Tibial artery (tissue), 4 donors: ENCODE data around the gene GNAT2.

Experiments used
- DNase-seq, 2 donors: peaks; one replicate each; pipeline ENCODE4 v3.0.0-alpha.2; 2019
- H3K27ac ChIP-seq, 2 donors: fragments of 200-600 bp; sonication (generic) in 1 of 2; 1 replicate in 1 of 2; 2 replicates in 1 of 2; pipeline ENCODE4 v1.5.1; 2018 to 2019; ENCODE audit warnings: mild to moderate bottlenecking in 1 of 2
- H3K27me3 ChIP-seq, 2 donors: fragments of 200-600 bp; sonication (generic) in 1 of 2; one replicate each; pipeline versions ENCODE4 v1.5.1 to v1.6.0; 2016 to 2019
- H3K36me3 ChIP-seq, 3 donors: fragments of 200-600 bp; sonication (generic) in 2 of 3; one replicate each; pipeline ENCODE4 v1.5.1; 2016 to 2019; ENCODE audit warnings: mild to moderate bottlenecking in 2 of 3
- H3K4me1 ChIP-seq, 4 donors: fragments of 200-600 bp; sonication (generic) in 2 of 4; 1 replicate in 3 of 4; 2 replicates in 1 of 4; pipeline ENCODE4 v1.5.1; 2016 to 2019
- H3K4me3 ChIP-seq, 2 donors: fragments of 200-600 bp; sonication (generic) in 1 of 2; 1 replicate in 1 of 2; 2 replicates in 1 of 2; pipeline ENCODE4 v1.5.1; 2018 to 2019; ENCODE audit warnings: mild to moderate bottlenecking in 2 of 2
- H3K9me3 ChIP-seq, 3 donors: fragments of 200-600 bp; sonication (generic) in 1 of 3; one replicate each; pipeline ENCODE4 v1.5.1; 2016 to 2019
- CTCF ChIP-seq, 2 experiments: fragments of 200-600 bp in 1 of 2; fragments of 450-650 bp in 1 of 2; IDR thresholded peaks; one replicate each; pipeline ENCODE4 v1.5.1; 2017 to 2019; ENCODE audit warnings: antibody characterized with exemption in 2 of 2, mild to moderate bottlenecking in 1 of 2, moderate library complexity in 1 of 2
- intact Hi-C: fragments of 100-400 bp; cut with DNase I; formaldehyde crosslinking; loops from one replicate; pipeline ENCODE4 v1.15.0; 2023; ENCODE audit warnings: low total_unique reads

GNAT2 gene

GRCh38 chr1:109622895-109623294 lies 3.5 kb upstream of the GNAT2 start:
- H3K4me1 ChIP-seq = peaks cover 0 to 55% (median 40%) of the 10 kb centered on the region in 4 donors
- peaks cover 5 to 26% (median 19%) of the 10 kb centered on the region in 3 donors for H3K36me3 ChIP-seq
- no peak for TF ChIP-seq CTCF (IDR thresholded peaks at IDR 0.05)
- peak overlapping the region; percentile 13 to 62 for H3K27ac ChIP-seq
- no peaks in the 10 kb centered on the region for H3K9me3 ChIP-seq
- DNase-seq = no peak
- no peak overlapping the region for H3K4me3 ChIP-seq
- H3K27me3 ChIP-seq = no peaks in the 10 kb centered on the region
- intact Hi-C loops = no loop called here

GRCh38 chr1:109622137-109622892 lies 2.9 kb upstream of the GNAT2 start:
- TF ChIP-seq CTCF (IDR thresholded peaks at IDR 0.05) = no peak
- Histone ChIP-seq H3K27me3 (no peaks in the 10 kb centered on the region), H3K36me3 (peaks cover 0 to 20% (median 13%) of the 10 kb centered on the region in 3 donors), H3K27ac (peak overlapping the region in 1 of 2 donors; percentile 91), H3K4me3 (no peak overlapping the region), H3K9me3 (no peaks in the 10 kb centered on the region), H3K4me1 (peaks cover 0 to 55% (median 40%) of the 10 kb centered on the region in 4 donors)
- DNase-seq = peak in 1 of 2 donors; percentile 49
- intact Hi-C loops = no loop called here

- Histone ChIP-seq H3K36me3 (peaks cover 0 to 13% (median 5%) of the 10 kb centered on the region in 3 donors), H3K9me3 (no peaks in the 10 kb centered on the region), H3K4me1 (peaks cover 0 to 55% (median 40%) of the 10 kb centered on the region in 4 donors), H3K4me3 (peak overlapping the region; percentile 68 to 73), H3K27me3 (no peaks in the 10 kb centered on the region), H3K27ac (peak overlapping the region; percentile 80 to 91)
- DNase-seq = no peak
- intact Hi-C loops = no loop called here
- TF ChIP-seq CTCF (IDR thresholded peaks at IDR 0.05) = no peak
These were observed 2.1 kb upstream of the GNAT2 start for GRCh38 chr1:109621379-109622136.

GRCh38 chr1:109620841-109621286 lies 1.4 kb upstream of the GNAT2 start:
- H3K9me3 ChIP-seq = no peaks in the 10 kb centered on the region
- H3K27ac ChIP-seq = peak overlapping the region; percentile 80 to 91
- H3K27me3 ChIP-seq = no peaks in the 10 kb centered on the region
- TF ChIP-seq CTCF (IDR thresholded peaks at IDR 0.05) = no peak
- H3K4me3 ChIP-seq = peak overlapping the region; percentile 68 to 73
- peaks cover 0 to 55% (median 40%) of the 10 kb centered on the region in 4 donors for H3K4me1 ChIP-seq
- H3K36me3 ChIP-seq = peaks cover 0 to 6% (median 2%) of the 10 kb centered on the region in 3 donors
- DNase-seq = peak; percentile 96 to 98
- intact Hi-C loops = no loop called here

GRCh38 chr1:109620401-109620791 lies 980 bp upstream of the GNAT2 start:
- peaks cover 0 to 55% (median 40%) of the 10 kb centered on the region in 4 donors for H3K4me1 ChIP-seq
- TF ChIP-seq CTCF (IDR thresholded peaks at IDR 0.05) = no peak
- DNase-seq = peak in 1 of 2 donors; percentile 75

More at GRCh38 chr1:109620401-109620791, 980 bp upstream of the GNAT2 start:
- no peaks in the 10 kb centered on the region for H3K27me3 ChIP-seq
- H3K27ac ChIP-seq = peak overlapping the region; percentile 80 to 91
- peak overlapping the region; percentile 68 to 73 for H3K4me3 ChIP-seq
- H3K36me3 ChIP-seq = peaks cover 0 to 2% (median 0%) of the 10 kb centered on the region in 3 donors
- no peaks in the 10 kb centered on the region for H3K9me3 ChIP-seq
- intact Hi-C loops = no loop called here
